CD4-positive, CD25-positive, alpha-beta regulatory T cell (primary cell): ENCODE measurements around the gene ERMARD. TPM values are rescaled to one million over a fixed set of nuclear protein-coding genes. Genes with fewer than 3 reads are reported as not detected.
A peak's percentile ranks its signal among the peaks of the same experiment; 100 is the strongest.

Experiments used
- ATAC-seq, 2 donors: fragments of 150-1000 bp; cut with Tn5 transposase; one replicate each; pipeline ENCODE4 v1.10.0; 2021; ENCODE audit warnings: low read depth in 2 of 2, moderate number of reproducible peaks in 2 of 2, moderate library complexity in 1 of 2
- DNase-seq, 3 donors: peaks; one replicate each; pipeline versions ENCODE4 v3.0.0 to v3.0.0-alpha.2; 2012 to 2022; ENCODE audit warnings: mixed read lengths in 1 of 3
- H3K27ac ChIP-seq: one replicate; pipeline ENCODE4 v1.7.0; 2013; ENCODE audit warnings: mild to moderate bottlenecking, low read length; ENCODE audit not compliant: insufficient read depth, poor library complexity, severe bottlenecking
- H3K27me3 ChIP-seq: one replicate; pipeline ENCODE4 v1.7.0; 2013; ENCODE audit warnings: low read length; ENCODE audit not compliant: control insufficient read depth, insufficient read depth
- H3K36me3 ChIP-seq: one replicate; pipeline ENCODE4 v1.7.0; 2013; ENCODE audit warnings: mild to moderate bottlenecking, low read length, moderate library complexity; ENCODE audit not compliant: control insufficient read depth, insufficient read depth
- H3K4me1 ChIP-seq: 2 replicates; pipeline ENCODE4 v1.7.0; 2013; ENCODE audit warnings: mild to moderate bottlenecking, low read length; ENCODE audit not compliant: insufficient read depth, control insufficient read depth, poor library complexity, severe bottlenecking
- H3K4me3 ChIP-seq: one replicate; pipeline ENCODE4 v1.7.0; 2013; ENCODE audit warnings: low read depth, mild to moderate bottlenecking, low read length, moderate library complexity
- H3K9me3 ChIP-seq, 2 experiments: 1 replicate in 1 of 2; 2 replicates in 1 of 2; pipeline ENCODE4 v1.7.0; 2013; ENCODE audit warnings: low read length in 2 of 2, mild to moderate bottlenecking in 1 of 2, moderate library complexity in 1 of 2; ENCODE audit not compliant: control insufficient read depth in 2 of 2
- H3K27ac Mint-ChIP-seq, 3 donors: one replicate each; pipeline ENCODE4 v1.8.0; 2020 to 2022; ENCODE audit warnings: mild to moderate bottlenecking in 3 of 3, mixed read lengths in 3 of 3, moderate library complexity in 2 of 3
- H3K27me3 Mint-ChIP-seq: one replicate; pipeline ENCODE4 v1.8.0; 2022; ENCODE audit warnings: mild to moderate bottlenecking, mixed read lengths
- H3K36me3 Mint-ChIP-seq: one replicate; pipeline ENCODE4 v1.8.0; 2020; ENCODE audit warnings: mixed read lengths
- H3K4me1 Mint-ChIP-seq, 4 donors: one replicate each; pipeline ENCODE4 v1.8.0; 2020 to 2022; ENCODE audit warnings: mixed read lengths in 4 of 4, mild to moderate bottlenecking in 1 of 4
- H3K4me3 Mint-ChIP-seq, 4 donors: one replicate each; pipeline ENCODE4 v1.8.0; 2020 to 2022; ENCODE audit warnings: mild to moderate bottlenecking in 4 of 4, mixed read lengths in 4 of 4, moderate library complexity in 3 of 4
- H3K9me3 Mint-ChIP-seq, 7 donors: one replicate each; pipeline ENCODE4 v1.8.0; 2020 to 2022; ENCODE audit warnings: mixed read lengths in 7 of 7, mild to moderate bottlenecking in 3 of 7, moderate library complexity in 2 of 7
- polyA plus RNA-seq, 4 donors: library from polyadenylated mRNA; unstranded; fragments of 300-500 nt; fragmentation: Illumina TruSeq; gene quantifications; one replicate each; pipeline ENCODE4 v1.2.3, GENCODE V29; 2021
- total RNA-seq: library from RNA; stranded (reverse); gene quantifications from one replicate; pipeline ENCODE4 v1.2.3, GENCODE V29; 2022

ERMARD gene
- total and polyA plus RNA-seq, 5 donors from 2014 or later: 12.4 to 27.3 (median 14.3) TPM

DNA sequence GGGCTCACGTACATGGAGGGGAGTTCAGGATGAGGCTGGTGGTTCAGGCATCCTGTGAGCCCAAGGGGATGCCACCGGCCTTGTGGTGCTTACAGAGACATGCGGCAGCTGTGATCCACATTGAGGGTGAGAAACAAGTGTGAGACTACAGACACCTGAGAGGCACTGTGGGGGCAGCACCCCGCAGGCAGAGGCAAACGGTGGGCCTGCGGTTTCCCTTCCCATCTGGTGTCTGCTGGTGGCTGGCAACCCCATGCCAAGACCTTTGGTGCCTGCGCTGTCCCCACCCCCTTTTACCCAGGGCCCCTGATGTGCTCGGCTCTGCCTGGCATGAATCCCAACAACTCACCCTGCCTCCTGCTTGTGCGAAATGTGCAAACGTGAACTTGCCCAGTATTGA is 42.0 kb downstream of the ERMARD start:
- ATAC-seq: no peak
- Histone ChIP-seq H3K4me1 (peaks cover 14% of the 10 kb centered on the region), H3K27ac (no peak overlapping the region), H3K4me3 (no peak overlapping the region), H3K27me3 (peaks cover 2% of the 10 kb centered on the region), H3K9me3 (no peaks in the 10 kb centered on the region), H3K36me3 (no peaks in the 10 kb centered on the region)
- Mint-ChIP-seq H3K27ac (no peak overlapping the region), H3K4me3 (no peak overlapping the region), H3K9me3 (no peaks in the 10 kb centered on the region), H3K36me3 (no peaks in the 10 kb centered on the region), H3K27me3 (peaks cover 22% of the 10 kb centered on the region), H3K4me1 (peaks cover 0 to 20% (median 9%) of the 10 kb centered on the region in 4 donors)
- no peak for DNase-seq

GRCh38 chr6:169794317-169795055 is 43.1 kb downstream of the ERMARD start:
- Histone ChIP-seq H3K27ac (no peak overlapping the region), H3K4me3 (no peak overlapping the region), H3K9me3 (no peaks in the 10 kb centered on the region), H3K27me3 (peaks cover 2% of the 10 kb centered on the region), H3K4me1 (peaks cover 14% of the 10 kb centered on the region), H3K36me3 (no peaks in the 10 kb centered on the region)
- Mint-ChIP-seq H3K27ac (no peak overlapping the region), H3K4me3 (no peak overlapping the region), H3K4me1 (peaks cover 0 to 20% (median 9%) of the 10 kb centered on the region in 4 donors), H3K27me3 (peaks cover 22% of the 10 kb centered on the region), H3K9me3 (no peaks in the 10 kb centered on the region), H3K36me3 (peaks cover 3% of the 10 kb centered on the region)
- no peak for ATAC-seq
- DNase-seq: no peak

- Histone ChIP-seq H3K27ac (no peak overlapping the region), H3K9me3 (no peaks in the 10 kb centered on the region), H3K4me1 (peaks cover 7% of the 10 kb centered on the region), H3K36me3 (no peaks in the 10 kb centered on the region), H3K27me3 (peaks cover 2% of the 10 kb centered on the region), H3K4me3 (no peak overlapping the region)
- Mint-ChIP-seq H3K27me3 (peaks cover 22% of the 10 kb centered on the region), H3K36me3 (peaks cover 3% of the 10 kb centered on the region), H3K4me3 (peak overlapping the region in 1 of 4 donors; percentile 10), H3K4me1 (peaks cover 0 to 13% (median 7%) of the 10 kb centered on the region in 4 donors), H3K27ac (no peak overlapping the region), H3K9me3 (no peaks in the 10 kb centered on the region)
- ATAC-seq (no peak), DNase-seq (no peak)
Observed at GRCh38 chr6:169795196-169795595, 43.8 kb downstream of the ERMARD start.

GRCh38 chr6:169798764-169799473 is 47.5 kb downstream of the ERMARD start:
- Histone ChIP-seq H3K9me3 (no peaks in the 10 kb centered on the region), H3K36me3 (no peaks in the 10 kb centered on the region), H3K27ac (no peak overlapping the region), H3K4me3 (no peak overlapping the region), H3K4me1 (no peaks in the 10 kb centered on the region), H3K27me3 (peaks cover 2% of the 10 kb centered on the region)
- H3K4me1 Mint-ChIP-seq: peaks cover 0 to 12% (median 6%) of the 10 kb centered on the region in 4 donors
- peaks cover 3% of the 10 kb centered on the region for H3K36me3 Mint-ChIP-seq
- peaks cover 7% of the 10 kb centered on the region for H3K27me3 Mint-ChIP-seq
- ATAC-seq (no peak), DNase-seq (no peak)
- H3K9me3 Mint-ChIP-seq: no peaks in the 10 kb centered on the region
- H3K4me3 Mint-ChIP-seq: no peak overlapping the region
- no peak overlapping the region for H3K27ac Mint-ChIP-seq

DNA sequence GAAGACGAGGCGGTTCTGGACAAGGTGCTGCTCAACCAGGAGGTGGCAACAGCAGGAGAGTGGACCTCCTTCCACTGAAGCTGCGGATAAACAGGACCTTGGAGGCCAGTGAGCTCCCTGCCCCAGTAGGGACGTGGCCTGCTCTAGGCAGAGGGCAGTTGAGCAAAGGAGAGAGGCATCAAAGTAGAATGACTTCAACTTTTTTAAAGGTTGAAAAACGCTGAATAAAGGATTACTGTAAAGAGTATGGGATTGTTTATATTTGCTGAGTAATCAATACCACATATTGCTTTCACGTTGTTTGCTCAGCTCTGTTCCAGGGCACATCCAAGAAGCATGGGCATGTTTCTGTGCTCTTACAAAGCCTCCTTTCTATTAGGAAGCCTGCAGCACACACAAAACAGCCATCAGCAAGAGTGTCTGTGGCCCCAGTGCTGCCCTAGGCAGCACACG is 48.1 kb downstream of the ERMARD start:
- no peak overlapping the region for H3K4me3 ChIP-seq
- Mint-ChIP-seq H3K27ac (no peak overlapping the region), H3K4me1 (peaks cover 0 to 15% (median 6%) of the 10 kb centered on the region in 4 donors), H3K9me3 (no peaks in the 10 kb centered on the region), H3K4me3 (no peak overlapping the region), H3K27me3 (peaks cover 7% of the 10 kb centered on the region), H3K36me3 (peaks cover 3% of the 10 kb centered on the region)
- H3K27ac ChIP-seq: no peak overlapping the region
- peaks cover 2% of the 10 kb centered on the region for H3K27me3 ChIP-seq
- no peaks in the 10 kb centered on the region for H3K9me3 ChIP-seq
- H3K4me1 ChIP-seq: no peaks in the 10 kb centered on the region
- H3K36me3 ChIP-seq: no peaks in the 10 kb centered on the region
- ATAC-seq (no peak), DNase-seq (no peak)

DNA sequence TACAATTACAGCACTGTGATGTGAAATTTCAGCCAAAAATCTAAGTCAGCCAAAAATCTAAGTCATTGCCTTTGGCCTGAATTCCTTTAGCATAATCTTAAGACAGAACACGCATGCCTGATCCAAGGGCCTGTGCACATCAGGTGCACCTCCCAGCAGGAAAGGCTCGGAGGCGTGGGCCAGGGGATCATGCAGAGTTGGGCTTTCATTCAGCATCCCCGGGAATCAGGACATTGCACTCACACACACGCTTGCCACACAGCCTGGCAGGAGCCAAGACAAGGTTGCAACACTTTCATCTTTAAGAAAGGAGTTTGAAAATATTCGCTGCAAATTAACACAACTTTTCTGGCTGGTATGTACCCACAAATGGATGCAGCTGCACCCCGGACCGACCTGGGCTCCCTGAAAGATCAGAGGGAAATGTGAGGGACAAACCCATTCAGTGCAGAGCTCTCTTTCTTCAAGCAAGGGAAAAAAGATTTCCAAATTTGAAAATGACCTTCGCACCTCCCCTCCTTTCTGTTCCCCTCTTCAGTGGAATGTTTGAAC is 48.8 kb downstream of the ERMARD start:
- H3K4me1 ChIP-seq: no peaks in the 10 kb centered on the region
- DNase-seq (no peak), ATAC-seq (no peak)
- H3K27me3 ChIP-seq: peaks cover 2% of the 10 kb centered on the region
- no peaks in the 10 kb centered on the region for H3K9me3 Mint-ChIP-seq
- no peak overlapping the region for H3K4me3 Mint-ChIP-seq
- H3K36me3 ChIP-seq: no peaks in the 10 kb centered on the region
- H3K4me3 ChIP-seq: no peak overlapping the region
- H3K4me1 Mint-ChIP-seq: peaks cover 0 to 15% (median 6%) of the 10 kb centered on the region in 4 donors
- peaks cover 7% of the 10 kb centered on the region for H3K27me3 Mint-ChIP-seq
- H3K9me3 ChIP-seq: no peaks in the 10 kb centered on the region
- H3K36me3 Mint-ChIP-seq: peaks cover 3% of the 10 kb centered on the region
- H3K27ac Mint-ChIP-seq: no peak overlapping the region
- no peak overlapping the region for H3K27ac ChIP-seq

DNA sequence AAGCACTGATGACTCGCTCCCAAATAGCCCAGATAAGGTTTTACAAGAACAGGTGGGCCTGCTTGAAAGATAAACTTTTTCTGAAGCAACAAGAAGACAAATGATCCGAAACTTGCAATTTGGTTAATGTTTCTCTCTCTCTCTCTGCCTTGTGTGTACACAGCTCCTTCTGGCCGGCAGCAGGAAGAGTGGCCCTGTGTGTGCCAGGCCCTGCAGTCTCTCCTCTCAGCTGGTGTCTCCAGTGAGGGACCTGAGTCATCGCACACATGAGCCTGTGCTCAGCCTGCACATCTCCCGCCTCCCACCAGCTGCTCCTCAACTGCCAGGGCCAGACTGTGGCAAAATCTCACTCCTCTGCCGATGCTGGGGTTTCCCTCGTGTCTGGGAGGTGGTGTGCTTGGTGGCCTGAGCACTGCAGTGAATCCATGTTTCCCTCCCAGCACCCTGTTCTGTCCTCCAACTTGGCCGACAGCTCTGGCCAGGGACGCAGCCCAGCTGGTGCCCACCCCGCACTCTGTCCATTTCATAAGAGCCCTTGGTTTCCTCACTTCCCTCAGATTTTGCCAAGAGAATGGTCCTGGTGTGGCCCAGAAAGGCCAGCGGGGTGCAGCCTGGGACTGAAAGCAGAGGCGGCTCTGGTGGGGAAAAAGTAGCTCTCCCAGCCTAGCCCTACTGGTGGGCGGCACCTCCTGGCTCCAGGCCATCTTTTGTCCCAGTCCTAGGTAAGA is 49.4 kb downstream of the ERMARD start:
- no peaks in the 10 kb centered on the region for H3K9me3 Mint-ChIP-seq
- no peak overlapping the region for H3K27ac ChIP-seq
- H3K4me3 ChIP-seq: no peak overlapping the region
- ATAC-seq: no peak
- H3K4me3 Mint-ChIP-seq: peak overlapping the region in 1 of 4 donors; percentile 16
- H3K27ac Mint-ChIP-seq: no peak overlapping the region
- H3K27me3 ChIP-seq: peaks cover 2% of the 10 kb centered on the region
- H3K4me1 Mint-ChIP-seq: peaks cover 0 to 17% (median 8%) of the 10 kb centered on the region in 4 donors
- H3K27me3 Mint-ChIP-seq: peaks cover 11% of the 10 kb centered on the region
- no peaks in the 10 kb centered on the region for H3K9me3 ChIP-seq
- H3K36me3 ChIP-seq: no peaks in the 10 kb centered on the region
- H3K36me3 Mint-ChIP-seq: peaks cover 3% of the 10 kb centered on the region
- no peak for DNase-seq
- H3K4me1 ChIP-seq: no peaks in the 10 kb centered on the region
